ENCODE results near the gene INCENP. TPM values are rescaled to one million over a fixed set of nuclear protein-coding genes. Genes with fewer than 3 reads are reported as not detected.

INCENP gene
- total and polyA plus RNA-seq, 7 donors, result 4.8 to 20.1 (median 11.6) TPM

DNA sequence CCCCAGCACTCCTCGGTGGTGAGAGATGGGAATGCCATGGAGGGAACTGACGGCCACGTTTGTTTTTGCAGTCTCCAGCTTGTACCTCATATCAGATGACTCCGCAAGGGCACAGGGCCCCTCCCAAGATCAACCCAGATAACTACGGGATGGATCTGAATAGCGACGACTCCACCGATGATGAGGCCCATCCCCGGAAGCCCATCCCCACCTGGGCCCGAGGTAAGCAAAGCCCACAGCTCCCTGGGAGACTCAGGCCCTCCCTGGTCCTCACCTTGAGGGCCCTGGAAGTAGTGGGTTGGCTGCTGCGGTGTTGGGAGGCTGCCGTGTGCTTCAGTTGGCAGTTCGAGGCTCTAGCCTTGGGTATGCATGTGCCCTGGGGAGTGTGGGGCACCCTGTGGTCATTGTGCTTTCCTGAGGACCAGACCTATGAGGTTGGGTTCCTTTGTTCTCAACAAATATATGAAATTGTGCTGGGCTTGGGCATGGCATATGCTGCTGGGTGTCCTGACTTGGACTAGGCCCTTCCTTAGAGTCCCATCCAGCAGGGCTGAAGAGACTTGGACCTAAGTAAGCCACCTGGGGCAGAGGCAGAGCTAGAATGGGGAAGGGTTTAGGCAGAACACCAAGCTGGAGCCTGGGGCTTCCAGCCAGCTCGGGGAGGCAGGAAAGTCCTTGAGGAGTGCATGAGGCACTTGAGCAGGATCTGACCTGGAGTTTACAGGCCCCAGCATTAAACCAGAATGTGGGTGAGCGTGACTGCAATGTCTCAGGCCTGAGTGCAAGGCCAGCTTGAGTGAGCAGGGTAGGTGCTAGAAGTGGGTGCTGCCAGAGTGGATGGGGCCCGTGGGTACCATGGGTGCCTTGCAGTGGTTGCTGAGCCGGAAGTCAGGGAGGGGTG lies 26.4 kb downstream of the INCENP start:
- H3K4me1 ChIP-seq, result no peaks in the 10 kb centered on the region
- H3K4me3 ChIP-seq, result no peak overlapping the region
- H3K27me3 ChIP-seq (ENCODE audit: insufficient read depth in 3 of 3, low read length in 2 of 3), result no peaks in the 10 kb centered on the region
- no peak overlapping the region for H3K27ac ChIP-seq
- H3K9me3 ChIP-seq, result no peaks in the 10 kb centered on the region
- peaks cover 4 to 73% of the 10 kb centered on the region in 2 donors for H3K36me3 ChIP-seq (ENCODE audit: insufficient read depth in 1 of 2, low read depth in 1 of 2)
- DNase-seq (no peak), ATAC-seq (no peak)
- TF ChIP-seq, protein P1, sequence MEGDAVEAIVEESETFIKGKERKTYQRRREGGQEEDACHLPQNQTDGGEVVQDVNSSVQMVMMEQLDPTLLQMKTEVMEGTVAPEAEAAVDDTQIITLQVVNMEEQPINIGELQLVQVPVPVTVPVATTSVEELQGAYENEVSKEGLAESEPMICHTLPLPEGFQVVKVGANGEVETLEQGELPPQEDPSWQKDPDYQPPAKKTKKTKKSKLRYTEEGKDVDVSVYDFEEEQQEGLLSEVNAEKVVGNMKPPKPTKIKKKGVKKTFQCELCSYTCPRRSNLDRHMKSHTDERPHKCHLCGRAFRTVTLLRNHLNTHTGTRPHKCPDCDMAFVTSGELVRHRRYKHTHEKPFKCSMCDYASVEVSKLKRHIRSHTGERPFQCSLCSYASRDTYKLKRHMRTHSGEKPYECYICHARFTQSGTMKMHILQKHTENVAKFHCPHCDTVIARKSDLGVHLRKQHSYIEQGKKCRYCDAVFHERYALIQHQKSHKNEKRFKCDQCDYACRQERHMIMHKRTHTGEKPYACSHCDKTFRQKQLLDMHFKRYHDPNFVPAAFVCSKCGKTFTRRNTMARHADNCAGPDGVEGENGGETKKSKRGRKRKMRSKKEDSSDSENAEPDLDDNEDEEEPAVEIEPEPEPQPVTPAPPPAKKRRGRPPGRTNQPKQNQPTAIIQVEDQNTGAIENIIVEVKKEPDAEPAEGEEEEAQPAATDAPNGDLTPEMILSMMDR (IDR thresholded peaks at IDR 0.05), result no peak
- intact Hi-C loops (cut with DNase I), result no loop called here
- 89 to 91% (median 90%) methylated on average over 17 of the region's 17 CpGs for WGBS, 3 donors

DNA sequence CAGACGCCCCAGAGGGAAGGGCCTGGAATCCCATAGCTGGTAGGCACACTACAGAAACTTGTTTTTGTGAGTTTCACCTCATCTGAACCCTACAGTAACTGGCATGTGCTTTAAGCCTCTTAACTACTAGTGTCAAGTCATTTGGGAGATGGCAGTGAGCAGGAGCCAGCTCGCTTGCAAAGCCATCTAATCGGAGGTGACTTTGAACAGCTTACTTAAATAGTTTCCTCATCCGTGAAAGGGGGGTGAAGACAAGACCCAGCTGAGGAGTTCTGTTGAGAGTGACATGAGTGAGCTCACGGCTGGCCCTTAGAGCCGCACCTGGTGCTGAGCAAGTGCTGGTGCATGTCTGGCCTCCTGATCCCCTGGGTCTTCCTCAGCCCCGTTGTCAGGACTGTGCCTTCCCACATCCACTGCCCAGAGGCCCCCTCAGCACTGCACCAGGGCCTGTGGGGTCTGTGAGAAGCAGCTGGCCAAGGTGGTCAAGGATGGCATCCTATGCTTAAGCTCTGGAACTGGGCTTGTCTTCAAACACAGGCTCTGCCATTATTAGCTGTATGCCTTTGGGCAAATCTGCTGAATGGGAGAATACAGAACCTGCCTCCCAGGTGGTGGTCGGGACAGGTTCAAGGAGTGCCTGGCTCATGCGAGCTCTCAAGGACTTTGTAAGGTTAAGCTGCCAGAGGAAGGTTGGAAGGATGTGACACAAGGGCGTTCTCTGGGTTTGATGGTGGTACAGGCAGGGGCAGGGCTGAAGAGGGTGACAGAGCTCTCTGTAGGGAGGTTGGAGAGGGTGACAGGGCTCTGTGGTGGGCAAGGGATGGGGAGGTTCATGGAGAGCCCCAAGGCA lies 27.3 kb downstream of the INCENP start:
- DNase-seq (no peak), ATAC-seq (no peak)
- H3K4me1 ChIP-seq, result no peaks in the 10 kb centered on the region
- H3K27ac ChIP-seq, result no peak overlapping the region
- H3K4me3 ChIP-seq, result no peak overlapping the region
- intact Hi-C loops (cut with DNase I), result no loop called here
- 84 to 88% (median 88%) methylated on average over 10 of the region's 10 CpGs for WGBS, 3 donors
- TF ChIP-seq, protein P1 (IDR thresholded peaks at IDR 0.05), result no peak
- peaks cover 4 to 64% of the 10 kb centered on the region in 2 donors for H3K36me3 ChIP-seq (ENCODE audit: insufficient read depth in 1 of 2, low read depth in 1 of 2)
- H3K27me3 ChIP-seq (ENCODE audit: insufficient read depth in 3 of 3, low read length in 2 of 3), result no peaks in the 10 kb centered on the region
- no peaks in the 10 kb centered on the region for H3K9me3 ChIP-seq

- intact Hi-C loops (cut with DNase I), result no loop called here
- WGBS, 3 donors, result 91 to 95% (median 93%) methylated on average over 9 of the region's 9 CpGs
- Histone ChIP-seq H3K9me3 (no peaks in the 10 kb centered on the region), H3K4me1 (no peaks in the 10 kb centered on the region), H3K4me3 (no peak overlapping the region), H3K27ac (no peak overlapping the region), H3K27me3 (ENCODE audit: insufficient read depth in 3 of 3, low read length in 2 of 3) (no peaks in the 10 kb centered on the region), H3K36me3 (ENCODE audit: insufficient read depth in 1 of 2, low read depth in 1 of 2) (peaks cover 3 to 58% of the 10 kb centered on the region in 2 donors)
- DNase-seq (no peak), ATAC-seq (no peak)
- TF ChIP-seq, protein P1 (IDR thresholded peaks at IDR 0.05), result no peak
Observed at GRCh38 chr11:62151737-62152102, 27.9 kb downstream of the INCENP start.

DNA sequence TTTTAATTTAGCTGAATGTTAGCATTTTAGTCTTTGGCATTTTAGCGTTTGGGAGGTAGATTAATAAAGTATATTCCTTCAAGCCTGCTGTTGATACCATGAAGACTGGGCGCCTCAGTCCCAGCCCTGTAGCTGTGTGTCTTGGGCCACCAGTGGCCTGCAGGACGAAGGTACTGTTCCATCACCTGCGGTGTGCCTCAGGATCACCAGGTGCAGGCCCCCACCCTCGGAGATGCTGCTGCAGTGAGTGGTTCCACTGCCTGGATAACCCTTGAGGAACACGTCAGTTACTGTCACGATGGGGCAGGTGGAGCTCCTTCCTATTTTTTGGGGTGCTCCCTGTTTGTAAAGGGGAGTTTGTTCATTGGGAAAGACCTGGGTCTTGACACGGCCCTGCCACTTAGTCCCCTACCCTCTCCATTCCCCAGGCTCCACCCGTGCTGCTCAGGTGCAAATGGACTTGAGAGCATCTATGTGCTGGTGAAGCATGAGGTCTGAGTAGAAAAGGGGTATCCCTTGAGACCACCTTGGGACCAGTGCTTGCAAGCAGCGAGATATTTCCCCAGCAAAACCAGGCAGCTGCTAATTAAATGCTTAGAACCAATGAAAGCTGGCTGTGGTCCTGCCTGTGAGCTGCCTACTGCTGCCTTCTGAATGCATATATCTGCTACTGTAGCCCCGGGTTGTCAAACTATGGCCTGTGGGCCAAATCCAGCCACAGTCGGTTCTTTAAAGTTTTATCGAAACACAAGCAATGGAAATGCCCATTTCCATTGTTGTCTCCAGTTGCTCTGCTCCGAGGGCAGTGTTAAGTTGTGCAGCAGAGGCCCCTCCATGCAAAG lies 28.7 kb downstream of the INCENP start:
- H3K36me3 ChIP-seq (ENCODE audit: insufficient read depth in 1 of 2, low read depth in 1 of 2), result peaks cover 0 to 51% of the 10 kb centered on the region in 2 donors
- peaks cover 3% of the 10 kb centered on the region for H3K4me1 ChIP-seq
- intact Hi-C loops (cut with DNase I), result no loop called here
- no peak overlapping the region for H3K4me3 ChIP-seq
- H3K9me3 ChIP-seq, result no peaks in the 10 kb centered on the region
- DNase-seq, result no peak
- TF ChIP-seq, protein P1 (IDR thresholded peaks at IDR 0.05), result no peak
- WGBS, 3 donors, result 90 to 92% (median 91%) methylated on average over 14 of the region's 14 CpGs
- no peaks in the 10 kb centered on the region for H3K27me3 ChIP-seq (ENCODE audit: insufficient read depth in 3 of 3, low read length in 2 of 3)
- H3K27ac ChIP-seq, result no peak overlapping the region
- ATAC-seq, result no peak
